Right atrium auricular region (tissue), 2 donors: ENCODE results near the gene CYP19A1. TPM values are rescaled to one million over a fixed set of nuclear protein-coding genes. Genes with fewer than 3 reads are reported as not detected.
"Not testable (repeated sequence)": the region's sequence is repeated elsewhere in the genome, so short reads cannot be mapped to it uniquely, and the experiment has no call there.

Experiments
- DNase-seq: peaks from one replicate; pipeline ENCODE4 v3.0.0-alpha.2; 2019; ENCODE audit warnings: low spot score
- H3K27ac ChIP-seq, 2 donors: fragments of 200-600 bp; sonication (generic); 1 replicate in 1 of 2; 2 replicates in 1 of 2; pipeline ENCODE4 v1.5.1; 2016 to 2019
- H3K27me3 ChIP-seq, 2 donors: fragments of 200-600 bp; sonication (generic); one replicate each; pipeline versions ENCODE4 v1.5.1 to v1.6.0; 2017 to 2019
- H3K36me3 ChIP-seq: fragments of 200-600 bp; sonication (generic); one replicate; pipeline ENCODE4 v1.5.1; 2016
- H3K4me1 ChIP-seq, 2 donors: fragments of 200-600 bp; sonication (generic); one replicate each; pipeline versions ENCODE4 v1.5.1 to v1.6.0; 2017 to 2019
- H3K4me3 ChIP-seq, 2 donors: fragments of 200-600 bp; sonication (generic); 1 replicate in 1 of 2; 2 replicates in 1 of 2; pipeline ENCODE4 v1.5.1; 2017 to 2019; ENCODE audit warnings: mild to moderate bottlenecking in 1 of 2, moderate library complexity in 1 of 2
- H3K9me3 ChIP-seq, 2 donors: fragments of 200-600 bp; sonication (generic); one replicate each; pipeline ENCODE4 v1.5.1; 2019
- total RNA-seq, 2 donors: library from RNA; depleted of rRNA; stranded (reverse); fragments of >200 nt; gene quantifications; one replicate each; pipeline ENCODE4 v1.1.0, GENCODE V29; 2016
- TF ChIP-seq, protein P1 (sequence below), 2 donors: fragments of 200-600 bp; sonication (generic); IDR thresholded peaks; one replicate each; pipeline ENCODE4 v1.5.1; 2019; ENCODE audit warnings: antibody characterized with exemption in 2 of 2

CYP19A1 gene
- total RNA-seq, 2 donors from 2014 or later = 2.4 TPM; not detected in 1

DNA sequence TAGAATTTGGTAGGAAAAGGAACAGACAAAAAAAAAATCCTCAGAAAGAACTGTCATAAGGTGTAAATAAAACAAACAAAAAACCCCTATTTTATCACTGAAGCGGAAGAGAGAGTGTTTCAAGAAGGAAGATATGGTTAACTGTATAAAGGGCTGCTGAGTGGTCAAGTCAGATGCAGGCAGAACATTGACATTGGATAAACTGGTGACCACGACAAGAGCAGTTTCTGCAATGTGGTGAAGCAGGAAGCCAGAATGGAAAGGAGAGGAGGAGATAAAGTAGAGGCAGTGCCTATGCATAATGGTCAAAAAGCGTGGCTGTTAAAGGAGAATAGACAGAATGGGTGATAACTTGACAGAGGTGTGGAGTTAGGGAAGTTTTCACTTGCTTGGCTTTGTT is 75.3 kb downstream of the CYP19A1 start:
- DNase-seq = no peak
- Histone ChIP-seq H3K4me3 (no peak overlapping the region), H3K27me3 (no peaks in the 10 kb centered on the region), H3K4me1 (peaks cover 0 to 11% of the 10 kb centered on the region in 2 donors), H3K36me3 (no peaks in the 10 kb centered on the region), H3K27ac (no peak overlapping the region), H3K9me3 (no peaks in the 10 kb centered on the region)
- TF ChIP-seq, protein P1, sequence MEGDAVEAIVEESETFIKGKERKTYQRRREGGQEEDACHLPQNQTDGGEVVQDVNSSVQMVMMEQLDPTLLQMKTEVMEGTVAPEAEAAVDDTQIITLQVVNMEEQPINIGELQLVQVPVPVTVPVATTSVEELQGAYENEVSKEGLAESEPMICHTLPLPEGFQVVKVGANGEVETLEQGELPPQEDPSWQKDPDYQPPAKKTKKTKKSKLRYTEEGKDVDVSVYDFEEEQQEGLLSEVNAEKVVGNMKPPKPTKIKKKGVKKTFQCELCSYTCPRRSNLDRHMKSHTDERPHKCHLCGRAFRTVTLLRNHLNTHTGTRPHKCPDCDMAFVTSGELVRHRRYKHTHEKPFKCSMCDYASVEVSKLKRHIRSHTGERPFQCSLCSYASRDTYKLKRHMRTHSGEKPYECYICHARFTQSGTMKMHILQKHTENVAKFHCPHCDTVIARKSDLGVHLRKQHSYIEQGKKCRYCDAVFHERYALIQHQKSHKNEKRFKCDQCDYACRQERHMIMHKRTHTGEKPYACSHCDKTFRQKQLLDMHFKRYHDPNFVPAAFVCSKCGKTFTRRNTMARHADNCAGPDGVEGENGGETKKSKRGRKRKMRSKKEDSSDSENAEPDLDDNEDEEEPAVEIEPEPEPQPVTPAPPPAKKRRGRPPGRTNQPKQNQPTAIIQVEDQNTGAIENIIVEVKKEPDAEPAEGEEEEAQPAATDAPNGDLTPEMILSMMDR (IDR thresholded peaks at IDR 0.05) = no peak

DNA sequence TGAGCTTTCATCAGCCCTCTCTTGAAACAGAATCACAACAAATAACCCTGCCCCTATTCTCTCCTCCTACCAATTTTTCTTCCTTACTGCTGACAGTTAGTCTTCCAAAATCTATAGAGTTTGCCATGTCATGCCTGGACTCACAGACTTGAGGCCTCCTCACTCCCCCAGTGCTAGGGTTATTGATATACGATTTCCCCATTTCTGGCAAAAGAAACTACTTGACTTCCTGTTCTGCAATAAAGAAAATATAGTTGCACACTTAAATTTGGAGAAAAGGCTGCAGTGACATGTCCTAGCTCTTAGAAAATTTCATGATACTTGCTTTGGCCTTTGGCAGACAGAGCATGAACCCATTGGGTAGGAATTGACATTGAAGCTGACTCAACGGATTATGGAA is 75.9 kb downstream of the CYP19A1 start:
- H3K36me3 ChIP-seq = no peaks in the 10 kb centered on the region
- no peak for DNase-seq
- H3K4me3 ChIP-seq = no peak overlapping the region
- H3K27ac ChIP-seq = no peak overlapping the region
- no peaks in the 10 kb centered on the region for H3K27me3 ChIP-seq
- H3K9me3 ChIP-seq = no peaks in the 10 kb centered on the region
- peaks cover 0 to 8% of the 10 kb centered on the region in 2 donors for H3K4me1 ChIP-seq
- TF ChIP-seq, protein P1 (IDR thresholded peaks at IDR 0.05) = no peak

DNA sequence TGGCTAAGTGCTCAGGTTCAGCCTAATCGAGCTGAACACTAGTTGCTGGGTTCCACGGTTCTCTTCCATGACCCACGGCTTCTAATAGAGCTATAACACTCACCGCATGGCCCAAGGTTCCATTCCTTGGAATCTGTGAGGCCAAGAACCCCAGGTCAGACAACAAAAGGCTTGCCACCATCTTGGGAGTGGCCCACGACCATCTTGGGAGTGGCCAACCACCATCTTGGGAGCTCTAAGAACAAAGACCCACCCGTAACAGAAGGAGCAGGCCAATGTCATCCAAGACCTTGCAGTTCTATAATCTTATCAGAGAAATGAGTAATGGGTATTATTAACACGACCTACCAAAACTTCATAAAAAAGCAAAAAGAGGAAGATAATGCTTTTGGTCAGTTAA is 77.3 kb downstream of the CYP19A1 start:
- H3K4me1 ChIP-seq, H3K4me3 ChIP-seq, H3K27ac ChIP-seq, H3K36me3 ChIP-seq, DNase-seq, H3K27me3 ChIP-seq, H3K9me3 ChIP-seq: not testable (repeated sequence)

DNA sequence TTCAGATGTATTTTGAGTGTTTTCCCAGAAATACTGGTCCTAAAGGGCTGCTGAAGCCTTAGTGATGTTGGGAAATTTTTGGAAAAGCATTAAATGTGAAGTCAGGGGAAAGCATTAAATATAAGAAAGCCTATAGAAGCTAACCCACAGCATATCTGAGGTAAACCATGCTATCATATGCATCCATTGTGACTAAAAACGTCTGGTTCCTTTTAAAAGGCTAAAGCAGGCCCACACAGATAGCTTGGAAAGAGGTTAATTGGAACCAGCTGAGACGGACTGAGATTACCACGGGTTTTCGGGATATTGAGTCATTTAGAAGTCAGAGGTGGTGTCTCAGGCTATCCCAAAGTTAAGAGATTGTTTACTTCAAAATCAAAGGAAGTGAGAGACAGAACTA is 78.2 kb downstream of the CYP19A1 start:
- Histone ChIP-seq H3K27me3 (no peaks in the 10 kb centered on the region), H3K27ac (no peak overlapping the region), H3K36me3 (no peaks in the 10 kb centered on the region), H3K9me3 (no peaks in the 10 kb centered on the region), H3K4me1 (no peaks in the 10 kb centered on the region), H3K4me3 (no peak overlapping the region)
- TF ChIP-seq, protein P1 (IDR thresholded peaks at IDR 0.05) = no peak
- DNase-seq = no peak

DNA sequence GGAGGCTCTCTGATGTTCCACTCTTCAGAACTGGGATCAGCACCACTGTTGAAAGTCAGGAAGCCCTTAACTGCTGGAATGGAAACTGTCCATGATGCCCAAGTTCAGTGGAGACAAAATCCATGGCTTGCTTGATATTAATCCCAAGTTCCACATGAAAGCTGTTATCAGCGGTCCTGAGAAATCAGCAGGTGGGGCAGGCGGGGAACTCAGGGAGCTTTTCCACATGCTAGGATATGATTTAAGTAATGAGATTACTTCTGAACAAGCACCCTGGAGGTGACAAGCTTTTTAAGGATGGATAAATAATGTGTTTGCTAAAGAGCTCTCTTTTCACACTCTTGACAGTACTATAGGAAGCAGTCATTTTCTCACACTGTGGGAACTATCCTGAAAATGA is 82.9 kb downstream of the CYP19A1 start:
- Histone ChIP-seq H3K27me3 (no peaks in the 10 kb centered on the region), H3K4me3 (no peak overlapping the region), H3K27ac (no peak overlapping the region), H3K9me3 (no peaks in the 10 kb centered on the region), H3K4me1 (no peaks in the 10 kb centered on the region), H3K36me3 (no peaks in the 10 kb centered on the region)
- TF ChIP-seq, protein P1 (IDR thresholded peaks at IDR 0.05) = no peak
- DNase-seq = no peak

DNA sequence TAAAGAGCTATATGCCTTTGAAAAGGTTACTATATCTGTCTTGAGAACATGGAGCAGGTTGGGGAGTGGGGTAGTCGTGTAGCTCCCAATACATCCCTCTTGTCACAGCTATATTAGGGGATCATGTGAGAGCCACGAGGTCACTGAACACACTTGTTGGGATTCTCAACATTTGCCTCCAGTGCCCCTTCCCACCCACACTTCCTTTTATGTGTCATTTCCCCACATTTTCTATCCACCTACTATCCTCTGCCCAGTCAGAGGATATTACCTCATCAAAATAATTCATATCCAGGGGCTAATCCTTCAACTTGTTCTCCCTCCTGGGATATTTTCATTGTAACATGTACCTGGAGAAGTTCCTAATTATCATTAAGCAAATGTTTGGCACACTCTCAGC is 85.0 kb downstream of the CYP19A1 start:
- TF ChIP-seq, protein P1 (IDR thresholded peaks at IDR 0.05) = no peak
- no peak for DNase-seq
- Histone ChIP-seq H3K4me3 (no peak overlapping the region), H3K9me3 (no peaks in the 10 kb centered on the region), H3K4me1 (no peaks in the 10 kb centered on the region), H3K27ac (no peak overlapping the region), H3K36me3 (no peaks in the 10 kb centered on the region), H3K27me3 (no peaks in the 10 kb centered on the region)
